ENCODE results near the gene MYH16.

MYH16 gene

DNA sequence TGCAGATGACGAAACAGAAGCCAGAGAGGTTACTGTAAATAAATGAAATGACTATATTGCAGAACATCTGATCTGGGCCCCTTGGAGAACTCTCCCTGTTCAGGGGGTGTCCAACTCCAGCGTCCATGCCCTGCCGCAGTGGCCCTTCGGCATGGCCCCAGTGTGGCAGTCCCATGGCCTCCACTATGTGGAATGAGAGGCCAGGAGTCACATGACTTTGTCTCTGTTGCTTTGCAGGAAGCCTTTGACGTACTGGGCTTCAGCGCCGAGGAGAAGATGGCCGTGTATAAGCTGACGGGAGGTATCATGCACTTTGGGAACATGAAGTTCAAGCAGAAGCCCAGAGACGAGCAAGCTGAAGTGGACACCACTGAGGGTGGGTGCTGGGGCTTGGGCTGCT is 15.6 kb upstream of the MYH16 start:
- Histone ChIP-seq H3K27me3 (ENCODE audit: insufficient read depth, low read depth) (no peaks in the 10 kb centered on the region), H3K9ac (no peak overlapping the region), H2AFZ (ENCODE audit: low read depth) (no peak overlapping the region), H3K4me1 (ENCODE audit: low read depth, poor library complexity, severe bottlenecking) (no peaks in the 10 kb centered on the region), H3K4me2 (no peak overlapping the region), H3K36me3 (ENCODE audit: insufficient read depth) (no peaks in the 10 kb centered on the region), H3K27ac (no peak overlapping the region), H3K79me2 (ENCODE audit: insufficient read depth, low read depth) (no peaks in the 10 kb centered on the region), H3K4me3 (IDR thresholded peaks at IDR 0.05; ENCODE audit: insufficient read depth, low read depth, low read length) (no peak overlapping the region), H4K20me1 (ENCODE audit: insufficient read depth) (no peaks in the 10 kb centered on the region)
- TF ChIP-seq, protein P1, sequence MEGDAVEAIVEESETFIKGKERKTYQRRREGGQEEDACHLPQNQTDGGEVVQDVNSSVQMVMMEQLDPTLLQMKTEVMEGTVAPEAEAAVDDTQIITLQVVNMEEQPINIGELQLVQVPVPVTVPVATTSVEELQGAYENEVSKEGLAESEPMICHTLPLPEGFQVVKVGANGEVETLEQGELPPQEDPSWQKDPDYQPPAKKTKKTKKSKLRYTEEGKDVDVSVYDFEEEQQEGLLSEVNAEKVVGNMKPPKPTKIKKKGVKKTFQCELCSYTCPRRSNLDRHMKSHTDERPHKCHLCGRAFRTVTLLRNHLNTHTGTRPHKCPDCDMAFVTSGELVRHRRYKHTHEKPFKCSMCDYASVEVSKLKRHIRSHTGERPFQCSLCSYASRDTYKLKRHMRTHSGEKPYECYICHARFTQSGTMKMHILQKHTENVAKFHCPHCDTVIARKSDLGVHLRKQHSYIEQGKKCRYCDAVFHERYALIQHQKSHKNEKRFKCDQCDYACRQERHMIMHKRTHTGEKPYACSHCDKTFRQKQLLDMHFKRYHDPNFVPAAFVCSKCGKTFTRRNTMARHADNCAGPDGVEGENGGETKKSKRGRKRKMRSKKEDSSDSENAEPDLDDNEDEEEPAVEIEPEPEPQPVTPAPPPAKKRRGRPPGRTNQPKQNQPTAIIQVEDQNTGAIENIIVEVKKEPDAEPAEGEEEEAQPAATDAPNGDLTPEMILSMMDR (conservative IDR thresholded peaks at IDR 0.05; ENCODE audit: low read depth, low read length) = no peak

- Histone ChIP-seq H2AFZ (ENCODE audit: low read depth) (no peak overlapping the region), H3K4me2 (no peak overlapping the region), H3K27me3 (ENCODE audit: insufficient read depth, low read depth) (no peaks in the 10 kb centered on the region), H3K9ac (no peak overlapping the region), H3K36me3 (ENCODE audit: insufficient read depth) (no peaks in the 10 kb centered on the region), H3K4me1 (ENCODE audit: low read depth, poor library complexity, severe bottlenecking) (no peaks in the 10 kb centered on the region), H4K20me1 (ENCODE audit: insufficient read depth) (no peaks in the 10 kb centered on the region), H3K27ac (no peak overlapping the region), H3K4me3 (IDR thresholded peaks at IDR 0.05; ENCODE audit: insufficient read depth, low read depth, low read length) (no peak overlapping the region), H3K79me2 (ENCODE audit: insufficient read depth, low read depth) (no peaks in the 10 kb centered on the region)
- TF ChIP-seq, protein P1 (conservative IDR thresholded peaks at IDR 0.05; ENCODE audit: low read depth, low read length) = no peak
These were observed 15.0 kb upstream of the MYH16 start for GRCh38 chr7:99257675-99258074.

GRCh38 chr7:99258501-99258900 is 14.1 kb upstream of the MYH16 start:
- TF ChIP-seq, protein P1 (conservative IDR thresholded peaks at IDR 0.05; ENCODE audit: low read depth, low read length) = no peak
- H3K4me1 ChIP-seq (ENCODE audit: low read depth, poor library complexity, severe bottlenecking) = no peaks in the 10 kb centered on the region
- H4K20me1 ChIP-seq (ENCODE audit: insufficient read depth) = no peaks in the 10 kb centered on the region
- no peak overlapping the region for H2AFZ ChIP-seq (ENCODE audit: low read depth)
- no peak overlapping the region for H3K9ac ChIP-seq
- no peak overlapping the region for H3K27ac ChIP-seq
- H3K4me3 ChIP-seq (IDR thresholded peaks at IDR 0.05; ENCODE audit: insufficient read depth, low read depth, low read length) = no peak overlapping the region
- H3K36me3 ChIP-seq (ENCODE audit: insufficient read depth) = no peaks in the 10 kb centered on the region
- no peaks in the 10 kb centered on the region for H3K27me3 ChIP-seq (ENCODE audit: insufficient read depth, low read depth)
- H3K79me2 ChIP-seq (ENCODE audit: insufficient read depth, low read depth) = no peaks in the 10 kb centered on the region
- H3K4me2 ChIP-seq = no peak overlapping the region

DNA sequence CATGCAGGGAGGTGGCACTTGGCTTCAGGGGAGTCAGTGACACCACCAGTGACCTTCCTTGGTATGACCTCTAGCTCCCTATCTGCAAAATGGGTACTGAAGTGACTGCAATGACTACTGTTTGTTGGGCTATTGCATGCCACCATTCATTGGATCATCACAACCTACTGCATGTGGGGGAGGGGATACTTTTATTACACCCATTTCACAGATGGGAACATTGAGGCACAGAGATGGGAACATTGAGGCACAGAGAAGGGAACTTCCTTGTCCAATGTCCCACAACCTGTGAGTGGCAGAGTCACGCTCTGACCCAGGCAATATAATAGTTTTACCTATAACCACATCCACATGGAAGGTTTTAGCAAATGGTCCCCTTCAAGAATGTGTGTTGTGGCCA is 12.2 kb upstream of the MYH16 start:
- H3K27me3 ChIP-seq (ENCODE audit: insufficient read depth, low read depth) = no peaks in the 10 kb centered on the region
- TF ChIP-seq, protein P1 (conservative IDR thresholded peaks at IDR 0.05; ENCODE audit: low read depth, low read length) = no peak
- no peak overlapping the region for H3K9ac ChIP-seq
- no peaks in the 10 kb centered on the region for H4K20me1 ChIP-seq (ENCODE audit: insufficient read depth)
- no peaks in the 10 kb centered on the region for H3K36me3 ChIP-seq (ENCODE audit: insufficient read depth)
- H3K27ac ChIP-seq = no peak overlapping the region
- H3K4me3 ChIP-seq (IDR thresholded peaks at IDR 0.05; ENCODE audit: insufficient read depth, low read depth, low read length) = no peak overlapping the region
- no peak overlapping the region for H3K4me2 ChIP-seq
- H2AFZ ChIP-seq (ENCODE audit: low read depth) = no peak overlapping the region
- no peaks in the 10 kb centered on the region for H3K4me1 ChIP-seq (ENCODE audit: low read depth, poor library complexity, severe bottlenecking)
- H3K79me2 ChIP-seq (ENCODE audit: insufficient read depth, low read depth) = no peaks in the 10 kb centered on the region

Measured in KMS-11 (cell line).